Stimulated activated CD8-positive, alpha-beta memory T cell treated with anti-CD3 and anti-CD28 coated beads, Interleukin-4, amount 100 ng/mL, for 24 hours (primary cell): ENCODE measurements around the gene VAV2.

Source experiments
- DNase-seq: peaks from one replicate; pipeline ENCODE4 v3.0.0-alpha.2; 2020; ENCODE audit warnings: low read depth

Gene VAV2

DNA sequence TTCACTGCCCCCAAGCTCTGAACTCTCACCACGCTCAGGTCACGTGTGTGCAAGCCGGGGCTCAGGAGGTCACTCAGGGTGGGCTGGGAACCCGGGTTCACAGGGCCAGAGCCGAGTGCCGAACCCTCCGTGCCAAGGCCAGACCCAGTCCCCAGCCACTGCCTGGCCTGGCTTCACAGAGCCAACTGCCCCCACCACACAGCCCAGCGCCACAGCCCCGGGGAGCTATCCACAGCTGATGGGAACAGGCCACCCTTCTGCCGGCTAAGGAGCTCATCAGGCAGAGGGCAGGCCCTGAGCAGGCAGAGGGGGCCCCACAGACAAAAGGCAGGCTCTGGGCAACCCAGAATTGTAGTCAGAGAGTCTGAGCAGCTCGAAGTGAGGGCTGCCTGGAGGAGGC is 117.0 kb downstream of the VAV2 start:
- no peak for DNase-seq

DNA sequence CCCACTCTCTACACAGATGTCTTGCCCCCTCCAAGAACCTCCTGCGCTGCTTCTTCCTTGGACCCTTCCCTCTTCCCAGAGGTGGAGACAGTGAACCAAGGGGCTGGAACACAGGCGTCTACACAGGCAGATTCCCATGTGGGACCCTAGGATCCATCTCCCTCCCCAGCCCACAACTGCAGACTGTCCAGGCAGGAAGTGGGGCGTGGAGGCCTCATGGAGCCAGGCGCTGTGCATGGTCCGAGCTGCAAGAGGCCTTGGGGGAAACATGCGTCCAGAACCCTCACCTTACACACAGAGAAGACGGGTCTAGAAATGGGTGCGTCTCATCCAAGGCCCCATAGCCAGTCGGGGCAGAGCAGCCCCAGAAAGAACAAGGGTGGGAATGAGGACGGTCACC is 117.5 kb downstream of the VAV2 start:
- no peak for DNase-seq

DNA sequence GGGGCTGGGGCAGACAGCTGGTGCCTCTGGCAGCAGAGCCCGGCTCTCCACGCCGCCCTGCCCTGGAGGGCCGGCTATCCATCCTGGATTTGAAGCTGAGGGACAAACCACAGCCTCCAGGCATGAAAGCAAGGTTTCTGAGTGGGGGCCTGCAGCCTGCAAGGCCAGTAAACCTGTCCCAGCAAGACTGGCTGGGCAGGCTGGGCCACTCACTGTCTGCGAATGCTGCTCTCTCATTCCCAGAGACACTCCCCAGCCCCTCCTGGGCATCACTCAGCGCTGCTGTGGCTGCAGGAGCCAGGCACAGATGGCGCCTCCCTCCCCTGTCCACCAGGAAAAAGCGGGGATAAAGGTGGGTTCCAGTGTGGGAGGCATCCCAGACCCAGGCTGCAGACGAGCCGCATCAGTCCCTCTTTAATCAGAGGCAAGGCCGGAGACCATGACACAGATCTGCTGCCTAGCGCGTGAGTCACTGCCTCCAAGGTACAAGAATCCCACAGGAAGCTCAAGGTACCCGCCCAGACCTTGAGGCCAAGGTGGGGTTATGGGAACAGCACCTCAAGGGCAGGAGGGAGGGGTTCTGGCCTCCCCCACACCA is 118.0 kb downstream of the VAV2 start:
- DNase-seq, result no peak

GRCh38 chr9:133873461-133873891 is 118.6 kb downstream of the VAV2 start:
- no peak for DNase-seq

- no peak for DNase-seq
These were observed 119.1 kb downstream of the VAV2 start for GRCh38 chr9:133873009-133873408.

DNA sequence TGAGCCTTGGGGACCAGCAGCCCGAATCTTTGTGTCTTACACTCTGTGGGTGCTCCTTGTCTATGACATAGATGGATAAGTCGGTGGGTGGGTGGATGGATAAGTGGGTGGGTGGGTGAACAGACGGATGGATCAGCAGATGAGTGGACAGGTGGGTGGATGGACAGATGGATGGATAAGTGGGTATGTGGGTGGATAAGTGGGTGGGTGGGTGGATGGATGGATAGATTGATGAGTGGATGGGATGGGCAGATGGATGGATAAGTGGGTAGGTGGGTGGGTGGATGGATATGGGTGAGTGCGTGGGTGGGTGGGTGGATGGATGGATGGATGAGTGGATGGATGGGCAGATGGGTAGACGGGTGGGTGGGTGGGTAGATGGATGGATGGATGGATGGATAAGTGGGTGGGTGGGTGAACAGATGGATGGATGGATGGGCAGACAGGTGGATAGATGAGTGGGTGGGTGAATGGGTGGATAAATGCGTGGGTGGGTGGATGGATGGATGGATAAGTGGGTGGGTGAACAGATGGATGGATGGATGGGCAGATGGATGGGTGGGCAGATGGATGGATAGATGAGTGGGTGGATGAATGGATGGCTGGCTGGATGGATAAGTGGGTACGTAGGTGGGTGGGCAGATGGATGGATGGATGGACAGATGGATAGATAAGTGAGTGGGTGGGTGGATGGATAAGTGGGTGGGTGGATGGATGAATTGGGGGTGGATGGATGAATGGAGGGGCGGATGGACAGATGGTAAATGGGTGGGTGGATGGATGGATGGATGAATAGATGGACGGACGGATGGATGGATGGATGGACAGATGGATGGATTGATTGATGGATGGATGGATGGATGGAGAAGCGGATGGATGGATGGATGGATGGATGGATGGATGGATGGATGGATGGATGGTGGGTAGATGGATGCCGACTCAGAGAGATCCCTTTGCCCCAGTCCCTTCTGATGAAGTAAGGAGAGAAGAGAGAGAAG is 121.2 kb downstream of the VAV2 start:
- DNase-seq, result no peak

GRCh38 chr9:133869674-133870405 is 122.3 kb downstream of the VAV2 start:
- no peak for DNase-seq

GRCh38 chr9:133868203-133868602 is 123.9 kb downstream of the VAV2 start:
- DNase-seq, result no peak

GRCh38 chr9:133866946-133867345 is 125.2 kb downstream of the VAV2 start:
- no peak for DNase-seq

- DNase-seq, result no peak
These were observed 128.1 kb downstream of the VAV2 start for GRCh38 chr9:133864011-133864410.

- DNase-seq, result no peak
These were observed 128.9 kb downstream of the VAV2 start for GRCh38 chr9:133863257-133863592.

- DNase-seq, result no peak
These were observed 129.4 kb downstream of the VAV2 start for GRCh38 chr9:133862585-133863256.

GRCh38 chr9:133861692-133862091 is 130.4 kb downstream of the VAV2 start:
- no peak for DNase-seq

- no peak for DNase-seq
These were observed 131.0 kb downstream of the VAV2 start for GRCh38 chr9:133861086-133861485.

- DNase-seq, result no peak
These were observed 133.4 kb downstream of the VAV2 start for GRCh38 chr9:133858771-133859170.

- DNase-seq, result no peak
These were observed 134.5 kb downstream of the VAV2 start for GRCh38 chr9:133857639-133858038.

DNA sequence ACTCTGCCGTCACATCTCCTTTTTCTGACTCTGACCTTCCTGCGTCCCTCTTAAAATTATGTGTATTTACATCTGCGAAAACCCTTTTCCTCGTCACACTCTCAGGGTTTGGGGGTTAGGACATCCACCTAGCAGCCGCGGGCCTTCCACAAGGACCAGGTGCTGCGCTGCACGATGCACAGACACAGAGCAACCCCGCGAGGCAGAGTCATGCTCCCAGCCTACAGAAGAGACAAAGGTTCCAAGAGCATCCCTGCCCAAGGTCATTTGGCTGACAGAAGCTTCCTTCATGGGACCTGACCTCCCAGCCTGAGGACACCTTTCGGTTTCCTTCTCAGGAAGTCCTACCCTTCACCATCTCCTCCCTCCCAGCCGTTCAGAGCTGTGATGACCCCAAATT is 135.3 kb downstream of the VAV2 start:
- no peak for DNase-seq

GRCh38 chr9:133855802-133856521 is 136.2 kb downstream of the VAV2 start:
- no peak for DNase-seq

DNA sequence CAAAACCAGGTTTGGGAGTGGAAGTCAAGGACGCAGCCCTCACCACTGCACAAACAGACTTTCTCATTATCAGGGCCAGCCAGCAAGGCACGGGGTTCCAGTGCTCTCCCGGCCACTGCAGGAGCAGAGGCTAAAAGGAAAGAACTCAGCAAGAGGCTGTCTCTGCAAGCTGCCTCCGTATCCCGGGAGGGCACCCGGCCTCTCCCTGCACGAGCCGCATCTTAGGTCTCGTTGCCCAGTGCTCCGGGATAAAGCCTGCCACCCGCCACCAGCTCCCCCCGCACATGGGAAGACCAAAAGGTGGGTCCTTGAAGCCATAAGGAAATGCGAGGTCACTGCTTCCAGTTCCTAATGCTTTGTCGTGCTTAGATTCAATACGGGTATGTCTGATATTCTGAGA is 136.8 kb downstream of the VAV2 start:
- DNase-seq, result no peak

GRCh38 chr9:133854765-133855164 is 137.4 kb downstream of the VAV2 start:
- DNase-seq, result no peak

DNA sequence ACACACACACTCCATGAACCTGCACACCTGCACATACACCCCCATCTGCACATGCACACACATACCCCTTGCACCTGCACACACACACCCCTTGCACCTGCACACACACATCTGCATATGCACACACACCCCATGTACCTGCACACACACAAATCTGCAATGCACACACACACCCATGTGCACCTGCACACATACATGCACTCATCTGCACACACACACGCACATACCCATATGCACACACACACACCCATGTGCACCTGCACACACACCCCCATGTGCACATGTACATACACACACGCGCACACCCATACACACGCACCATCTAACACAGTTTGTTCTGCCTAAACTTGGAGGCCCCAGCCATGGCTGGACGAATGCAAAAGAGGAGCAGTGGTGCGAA is 138.1 kb downstream of the VAV2 start:
- no peak for DNase-seq

- DNase-seq, result no peak
These were observed 138.8 kb downstream of the VAV2 start for GRCh38 chr9:133853331-133853730.
